Dendritic cell treated with granulocyte-macrophage colony-stimulating factor and Interleukin-4, amounts not matched to agents 40 ng/mL and 50 ng/mL, for 4 days (primary cell): ENCODE measurements around the gene PRPF38A.

Experiments used
- H3K27ac Mint-ChIP-seq: one replicate; pipeline ENCODE4 v1.8.0; 2022; ENCODE audit warnings: mild to moderate bottlenecking, mixed read lengths
- H3K27me3 Mint-ChIP-seq: one replicate; pipeline ENCODE4 v1.8.0; 2022; ENCODE audit warnings: mild to moderate bottlenecking, mixed read lengths
- H3K36me3 Mint-ChIP-seq: one replicate; pipeline ENCODE4 v1.8.0; 2022; ENCODE audit warnings: low read depth, mixed read lengths
- H3K4me1 Mint-ChIP-seq: one replicate; pipeline ENCODE4 v1.8.0; 2022; ENCODE audit warnings: low read depth, mixed read lengths
- H3K4me3 Mint-ChIP-seq: one replicate; pipeline ENCODE4 v1.8.0; 2022; ENCODE audit warnings: mild to moderate bottlenecking, moderate library complexity, mixed read lengths
- H3K9me3 Mint-ChIP-seq: one replicate; pipeline ENCODE4 v1.8.0; 2022; ENCODE audit warnings: mixed read lengths
- intact Hi-C: fragments of 100-400 bp; cut with micrococcal nuclease; formaldehyde crosslinking; loops from one replicate; pipeline ENCODE4 v1.15.0; 2022

Gene PRPF38A

GRCh38 chr1:52416811-52417210 lies 12.4 kb downstream of the PRPF38A start:
- no peaks in the 10 kb centered on the region for H3K27me3 Mint-ChIP-seq
- no peak overlapping the region for H3K27ac Mint-ChIP-seq
- no peaks in the 10 kb centered on the region for H3K4me1 Mint-ChIP-seq
- no peaks in the 10 kb centered on the region for H3K9me3 Mint-ChIP-seq
- H3K36me3 Mint-ChIP-seq = peaks cover 81% of the 10 kb centered on the region
- intact Hi-C loops = no loop called here
- no peak overlapping the region for H3K4me3 Mint-ChIP-seq

- peaks cover 9% of the 10 kb centered on the region for H3K4me1 Mint-ChIP-seq
- peaks cover 69% of the 10 kb centered on the region for H3K36me3 Mint-ChIP-seq
- no peaks in the 10 kb centered on the region for H3K27me3 Mint-ChIP-seq
- intact Hi-C loops = no loop called here
- H3K4me3 Mint-ChIP-seq = no peak overlapping the region
- no peak overlapping the region for H3K27ac Mint-ChIP-seq
- H3K9me3 Mint-ChIP-seq = no peaks in the 10 kb centered on the region
Observed at GRCh38 chr1:52420713-52421112, 16.3 kb downstream of the PRPF38A start.

- intact Hi-C loops = no loop called here
Observed at GRCh38 chr1:52423055-52423454, 18.7 kb downstream of the PRPF38A start.

GRCh38 chr1:52423771-52424170 lies 19.4 kb downstream of the PRPF38A start:
- Mint-ChIP-seq H3K27me3 (no peaks in the 10 kb centered on the region), H3K4me3 (no peak overlapping the region), H3K9me3 (no peaks in the 10 kb centered on the region), H3K36me3 (peaks cover 51% of the 10 kb centered on the region), H3K4me1 (peaks cover 12% of the 10 kb centered on the region), H3K27ac (no peak overlapping the region)
- intact Hi-C loops = no loop called here

More at GRCh38 chr1:52423055-52423454, 18.7 kb downstream of the PRPF38A start:
- Mint-ChIP-seq H3K36me3 (peaks cover 58% of the 10 kb centered on the region), H3K9me3 (no peaks in the 10 kb centered on the region), H3K4me1 (peaks cover 12% of the 10 kb centered on the region), H3K27ac (no peak overlapping the region), H3K4me3 (no peak overlapping the region), H3K27me3 (no peaks in the 10 kb centered on the region)

GRCh38 chr1:52424231-52424636 lies 19.8 kb downstream of the PRPF38A start:
- peaks cover 12% of the 10 kb centered on the region for H3K4me1 Mint-ChIP-seq
- no peaks in the 10 kb centered on the region for H3K9me3 Mint-ChIP-seq
- H3K36me3 Mint-ChIP-seq = peaks cover 47% of the 10 kb centered on the region
- H3K27me3 Mint-ChIP-seq = no peaks in the 10 kb centered on the region
- intact Hi-C loops = no loop called here
- H3K4me3 Mint-ChIP-seq = no peak overlapping the region
- no peak overlapping the region for H3K27ac Mint-ChIP-seq

GRCh38 chr1:52424813-52425212 lies 20.4 kb downstream of the PRPF38A start:
- no peaks in the 10 kb centered on the region for H3K9me3 Mint-ChIP-seq
- no peak overlapping the region for H3K4me3 Mint-ChIP-seq
- intact Hi-C loops = no loop called here
- H3K27me3 Mint-ChIP-seq = no peaks in the 10 kb centered on the region
- peaks cover 12% of the 10 kb centered on the region for H3K4me1 Mint-ChIP-seq
- H3K36me3 Mint-ChIP-seq = peaks cover 41% of the 10 kb centered on the region
- no peak overlapping the region for H3K27ac Mint-ChIP-seq

- peaks cover 12% of the 10 kb centered on the region for H3K4me1 Mint-ChIP-seq
- no peaks in the 10 kb centered on the region for H3K9me3 Mint-ChIP-seq
- no peaks in the 10 kb centered on the region for H3K27me3 Mint-ChIP-seq
- H3K27ac Mint-ChIP-seq = no peak overlapping the region
- H3K36me3 Mint-ChIP-seq = peaks cover 52% of the 10 kb centered on the region
- no peak overlapping the region for H3K4me3 Mint-ChIP-seq
- intact Hi-C loops = no loop called here
Observed at GRCh38 chr1:52426371-52426770, 22.0 kb downstream of the PRPF38A start.

GRCh38 chr1:52427152-52427551 lies 22.8 kb downstream of the PRPF38A start:
- H3K27ac Mint-ChIP-seq = no peak overlapping the region
- peaks cover 12% of the 10 kb centered on the region for H3K4me1 Mint-ChIP-seq
- H3K4me3 Mint-ChIP-seq = no peak overlapping the region
- intact Hi-C loops = no loop called here
- peaks cover 57% of the 10 kb centered on the region for H3K36me3 Mint-ChIP-seq
- no peaks in the 10 kb centered on the region for H3K27me3 Mint-ChIP-seq
- H3K9me3 Mint-ChIP-seq = no peaks in the 10 kb centered on the region

GRCh38 chr1:52432807-52433206 lies 28.4 kb downstream of the PRPF38A start:
- H3K4me3 Mint-ChIP-seq = no peak overlapping the region
- no peaks in the 10 kb centered on the region for H3K9me3 Mint-ChIP-seq
- H3K27me3 Mint-ChIP-seq = no peaks in the 10 kb centered on the region
- H3K27ac Mint-ChIP-seq = no peak overlapping the region
- H3K36me3 Mint-ChIP-seq = peaks cover 42% of the 10 kb centered on the region
- intact Hi-C loops = no loop called here
- no peaks in the 10 kb centered on the region for H3K4me1 Mint-ChIP-seq

- H3K36me3 Mint-ChIP-seq = peaks cover 41% of the 10 kb centered on the region
- H3K27me3 Mint-ChIP-seq = no peaks in the 10 kb centered on the region
- intact Hi-C loops = no loop called here
- H3K4me1 Mint-ChIP-seq = peaks cover 5% of the 10 kb centered on the region
- no peak overlapping the region for H3K27ac Mint-ChIP-seq
- H3K9me3 Mint-ChIP-seq = no peaks in the 10 kb centered on the region
- no peak overlapping the region for H3K4me3 Mint-ChIP-seq
Observed at GRCh38 chr1:52435211-52435610, 30.8 kb downstream of the PRPF38A start.

GRCh38 chr1:52435650-52436049 lies 31.2 kb downstream of the PRPF38A start:
- intact Hi-C loops = no loop called here
- Mint-ChIP-seq H3K36me3 (peaks cover 41% of the 10 kb centered on the region), H3K4me3 (no peak overlapping the region), H3K4me1 (peaks cover 5% of the 10 kb centered on the region), H3K27me3 (no peaks in the 10 kb centered on the region), H3K27ac (no peak overlapping the region), H3K9me3 (no peaks in the 10 kb centered on the region)

GRCh38 chr1:52436817-52437216 lies 32.4 kb downstream of the PRPF38A start:
- no peak overlapping the region for H3K4me3 Mint-ChIP-seq
- peaks cover 44% of the 10 kb centered on the region for H3K36me3 Mint-ChIP-seq
- intact Hi-C loops = no loop called here
- H3K9me3 Mint-ChIP-seq = no peaks in the 10 kb centered on the region
- no peak overlapping the region for H3K27ac Mint-ChIP-seq
- peaks cover 5% of the 10 kb centered on the region for H3K4me1 Mint-ChIP-seq
- no peaks in the 10 kb centered on the region for H3K27me3 Mint-ChIP-seq

GRCh38 chr1:52439976-52440375 lies 35.6 kb downstream of the PRPF38A start:
- Mint-ChIP-seq H3K36me3 (peaks cover 47% of the 10 kb centered on the region), H3K27me3 (no peaks in the 10 kb centered on the region), H3K27ac (no peak overlapping the region), H3K4me1 (peaks cover 5% of the 10 kb centered on the region), H3K9me3 (no peaks in the 10 kb centered on the region), H3K4me3 (no peak overlapping the region)
- intact Hi-C loops = no loop called here

- intact Hi-C loops = no loop called here
- Mint-ChIP-seq H3K4me3 (no peak overlapping the region), H3K4me1 (peaks cover 5% of the 10 kb centered on the region), H3K36me3 (peaks cover 41% of the 10 kb centered on the region), H3K27me3 (no peaks in the 10 kb centered on the region), H3K9me3 (no peaks in the 10 kb centered on the region), H3K27ac (no peak overlapping the region)
Observed at GRCh38 chr1:52444463-52444862, 40.1 kb downstream of the PRPF38A start.

GRCh38 chr1:52454127-52454526 lies 49.7 kb downstream of the PRPF38A start:
- Mint-ChIP-seq H3K36me3 (peaks cover 24% of the 10 kb centered on the region), H3K27me3 (no peaks in the 10 kb centered on the region), H3K9me3 (no peaks in the 10 kb centered on the region), H3K27ac (no peak overlapping the region), H3K4me3 (no peak overlapping the region), H3K4me1 (no peaks in the 10 kb centered on the region)
- intact Hi-C loops = no loop called here
